ENCODE measurements around the gene SDCCAG8.

DNA sequence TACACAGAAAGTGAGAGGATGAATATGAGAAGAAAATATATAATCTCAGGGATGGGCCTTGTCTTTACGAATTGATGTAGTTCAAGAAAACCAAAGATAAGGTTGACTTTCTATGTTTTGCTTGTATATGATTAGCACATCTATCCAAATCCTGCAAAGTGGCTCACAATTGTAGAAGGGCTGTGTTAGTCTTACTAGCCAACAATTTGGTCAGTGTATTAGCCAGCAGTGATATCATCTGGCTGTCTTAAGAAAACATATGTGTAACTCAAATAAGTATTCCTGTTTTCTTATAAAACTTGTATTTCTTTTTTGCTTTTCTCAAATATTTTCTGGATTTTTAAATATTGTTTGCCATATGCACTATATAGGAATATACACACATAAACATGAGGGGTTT, 5.5 kb downstream of the SDCCAG8 start:
- TF ChIP-seq, protein P1, sequence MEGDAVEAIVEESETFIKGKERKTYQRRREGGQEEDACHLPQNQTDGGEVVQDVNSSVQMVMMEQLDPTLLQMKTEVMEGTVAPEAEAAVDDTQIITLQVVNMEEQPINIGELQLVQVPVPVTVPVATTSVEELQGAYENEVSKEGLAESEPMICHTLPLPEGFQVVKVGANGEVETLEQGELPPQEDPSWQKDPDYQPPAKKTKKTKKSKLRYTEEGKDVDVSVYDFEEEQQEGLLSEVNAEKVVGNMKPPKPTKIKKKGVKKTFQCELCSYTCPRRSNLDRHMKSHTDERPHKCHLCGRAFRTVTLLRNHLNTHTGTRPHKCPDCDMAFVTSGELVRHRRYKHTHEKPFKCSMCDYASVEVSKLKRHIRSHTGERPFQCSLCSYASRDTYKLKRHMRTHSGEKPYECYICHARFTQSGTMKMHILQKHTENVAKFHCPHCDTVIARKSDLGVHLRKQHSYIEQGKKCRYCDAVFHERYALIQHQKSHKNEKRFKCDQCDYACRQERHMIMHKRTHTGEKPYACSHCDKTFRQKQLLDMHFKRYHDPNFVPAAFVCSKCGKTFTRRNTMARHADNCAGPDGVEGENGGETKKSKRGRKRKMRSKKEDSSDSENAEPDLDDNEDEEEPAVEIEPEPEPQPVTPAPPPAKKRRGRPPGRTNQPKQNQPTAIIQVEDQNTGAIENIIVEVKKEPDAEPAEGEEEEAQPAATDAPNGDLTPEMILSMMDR (IDR thresholded peaks at IDR 0.05; ENCODE audit: poor library complexity) = no peak
- TF ChIP-seq EZH2 (IDR thresholded peaks at IDR 0.05; ENCODE audit: borderline replicate concordance) = no peak
